Thyroid gland (tissue), 4 donors: Measurements from ENCODE around the gene SCAPER. TPM values are rescaled to one million over a fixed set of nuclear protein-coding genes. Genes with fewer than 3 reads are reported as not detected.

Experiments used
- DNase-seq, 2 donors: peaks; one replicate each; pipeline ENCODE4 v3.0.0-alpha.2; 2019
- H3K27ac ChIP-seq, 3 donors: fragments of 200-600 bp; sonication (generic); 1 replicate in 2 of 3; 2 replicates in 1 of 3; pipeline ENCODE4 v1.5.1; 2016 to 2019; ENCODE audit warnings: mild to moderate bottlenecking in 1 of 3, moderate library complexity in 1 of 3
- H3K27me3 ChIP-seq: fragments of 200-600 bp; sonication (generic); one replicate; pipeline ENCODE4 v1.5.1; 2019
- H3K36me3 ChIP-seq, 2 donors: fragments of 200-600 bp; sonication (generic); one replicate each; pipeline ENCODE4 v1.5.1; 2016 to 2019
- H3K4me1 ChIP-seq, 2 donors: fragments of 200-600 bp; sonication (generic); one replicate each; pipeline ENCODE4 v1.5.1; 2017 to 2019
- H3K4me3 ChIP-seq, 3 donors: fragments of 200-600 bp; sonication (generic); replicated peaks in 1 of 3; 1 replicate in 2 of 3; 2 replicates in 1 of 3; pipeline ENCODE4 v1.5.1; 2016; ENCODE audit warnings: mild to moderate bottlenecking in 1 of 3
- H3K9me3 ChIP-seq: fragments of 200-600 bp; sonication (generic); one replicate; pipeline ENCODE4 v1.5.1; 2017
- CTCF ChIP-seq, 6 experiments: fragments of 200-600 bp in 3 of 6; fragments of 450-650 bp in 3 of 6; sonication (generic) in 3 of 6; IDR thresholded peaks; one replicate each; pipeline ENCODE4 v1.5.1; 2016 to 2019; ENCODE audit warnings: antibody characterized with exemption in 6 of 6, mild to moderate bottlenecking in 2 of 6, inconsistent platforms in 1 of 6, moderate library complexity in 1 of 6
- POLR2A ChIP-seq, 2 donors: fragments of 450-650 bp; IDR thresholded peaks; one replicate each; pipeline ENCODE4 v1.6.1; 2017; ENCODE audit warnings: antibody characterized with exemption in 2 of 2, mild to moderate bottlenecking in 2 of 2, moderate library complexity in 1 of 2
- WGBS, 2 donors: methylation state at CpG; one replicate each; pipeline ENCODE4 v1.1.5; 2017; 5-methylcytosine and 5-hydroxymethylcytosine counted together
- intact Hi-C: fragments of 100-400 bp; cut with DNase I; formaldehyde crosslinking; loops from one replicate; pipeline ENCODE4 v1.15.1; 2023
- total RNA-seq, 4 donors: library from RNA; depleted of rRNA; stranded (reverse); fragments of >200 nt; gene quantifications; one replicate each; pipeline ENCODE4 v1.2.3, GENCODE V29; 2016

SCAPER gene
- total RNA-seq, 4 donors from 2014 or later = 45.2 to 90.8 (median 63.6) TPM

- DNase-seq = no peak
- WGBS, 2 donors = 95% methylated on average over 4 of the region's 4 CpGs
- no peak for TF ChIP-seq POLR2A (IDR thresholded peaks at IDR 0.05)
- TF ChIP-seq CTCF (IDR thresholded peaks at IDR 0.05) = no peak
- no peaks in the 10 kb centered on the region for H3K27me3 ChIP-seq
- H3K4me3 ChIP-seq = no peak overlapping the region
- no peaks in the 10 kb centered on the region for H3K36me3 ChIP-seq
- no peak overlapping the region for H3K27ac ChIP-seq
- no peaks in the 10 kb centered on the region for H3K9me3 ChIP-seq
- no peaks in the 10 kb centered on the region for H3K4me1 ChIP-seq
- intact Hi-C loops = no loop called here
Measured at GRCh38 chr15:76669521-76670207, 235.5 kb downstream of the SCAPER start.

- H3K9me3 ChIP-seq = no peaks in the 10 kb centered on the region
- H3K27ac ChIP-seq = no peak overlapping the region
- intact Hi-C loops = no loop called here
- no peaks in the 10 kb centered on the region for H3K36me3 ChIP-seq
- no peak for TF ChIP-seq POLR2A (IDR thresholded peaks at IDR 0.05)
- no peak for TF ChIP-seq CTCF (IDR thresholded peaks at IDR 0.05)
- H3K27me3 ChIP-seq = no peaks in the 10 kb centered on the region
- DNase-seq = no peak
- H3K4me3 ChIP-seq = no peak overlapping the region
- H3K4me1 ChIP-seq = no peaks in the 10 kb centered on the region
- WGBS, 2 donors = 96% methylated on average over 2 of the region's 2 CpGs
Measured at GRCh38 chr15:76668900-76669299, 236.2 kb downstream of the SCAPER start.

- WGBS, 2 donors = 94 to 95% methylated on average over 4 of the region's 4 CpGs
- H3K36me3 ChIP-seq = no peaks in the 10 kb centered on the region
- intact Hi-C loops = no loop called here
Measured at GRCh38 chr15:76667943-76668715, 237.0 kb downstream of the SCAPER start.

GRCh38 chr15:76664895-76665294 lies 240.2 kb downstream of the SCAPER start:
- no peak for TF ChIP-seq POLR2A (IDR thresholded peaks at IDR 0.05)
- TF ChIP-seq CTCF (IDR thresholded peaks at IDR 0.05) = no peak
- 88 to 98% methylated on average over 5 of the region's 5 CpGs for WGBS, 2 donors
- Histone ChIP-seq H3K27me3 (no peaks in the 10 kb centered on the region), H3K9me3 (no peaks in the 10 kb centered on the region), H3K4me1 (no peaks in the 10 kb centered on the region), H3K36me3 (no peaks in the 10 kb centered on the region), H3K27ac (no peak overlapping the region), H3K4me3 (no peak overlapping the region)
- DNase-seq = no peak
- intact Hi-C loops = no loop called here

More at GRCh38 chr15:76667943-76668715, 237.0 kb downstream of the SCAPER start:
- Histone ChIP-seq H3K27me3 (no peaks in the 10 kb centered on the region), H3K27ac (no peak overlapping the region), H3K4me1 (no peaks in the 10 kb centered on the region), H3K9me3 (no peaks in the 10 kb centered on the region), H3K4me3 (no peak overlapping the region)
- DNase-seq = no peak
- TF ChIP-seq CTCF (IDR thresholded peaks at IDR 0.05) (no peak), POLR2A (IDR thresholded peaks at IDR 0.05) (no peak)

GRCh38 chr15:76664411-76664810 lies 240.7 kb downstream of the SCAPER start:
- WGBS, 2 donors = 92 to 95% methylated on average over 2 of the region's 2 CpGs
- no peak for DNase-seq
- H3K27ac ChIP-seq = no peak overlapping the region
- no peaks in the 10 kb centered on the region for H3K4me1 ChIP-seq
- no peak for TF ChIP-seq POLR2A (IDR thresholded peaks at IDR 0.05)
- TF ChIP-seq CTCF (IDR thresholded peaks at IDR 0.05) = no peak
- H3K9me3 ChIP-seq = no peaks in the 10 kb centered on the region
- H3K27me3 ChIP-seq = no peaks in the 10 kb centered on the region
- H3K4me3 ChIP-seq = no peak overlapping the region
- intact Hi-C loops = no loop called here
- H3K36me3 ChIP-seq = no peaks in the 10 kb centered on the region
